Naive thymus-derived CD4-positive, alpha-beta T cell (primary cell): ENCODE measurements around the gene MVK. TPM values are rescaled to one million over a fixed set of nuclear protein-coding genes. Genes with fewer than 3 reads are reported as not detected.
A peak's percentile ranks its signal among the peaks of the same experiment; 100 is the strongest.

Experiments
- ATAC-seq: fragments of 150-1000 bp; cut with Tn5 transposase; 2 replicates; pipeline ENCODE4 v1.10.0; 2021; ENCODE audit warnings: mild to moderate bottlenecking, moderate library complexity
- CTCF ChIA-PET: fragments of 350-600 bp; sonication (Branson Sonifier 250); formaldehyde crosslinking; loops from one replicate; lab custom pipeline; 2021; ENCODE audit warnings: antibody characterized with exemption; lab: Charles Lee
- POLR2A ChIA-PET: fragments of 350-600 bp; sonication (Branson Sonifier 250); formaldehyde crosslinking; loops from one replicate; lab custom pipeline; 2021; ENCODE audit warnings: antibody characterized with exemption, inconsistent platforms; lab: Charles Lee
- DNase-seq, 9 donors: peaks; one replicate each; pipeline versions ENCODE4 v3.0.0 to v3.0.0-alpha.2; 2020 to 2022; ENCODE audit warnings: mixed read lengths in 1 of 9
- H3K27ac ChIP-seq: one replicate; pipeline ENCODE4 v1.7.0; 2013; ENCODE audit warnings: mild to moderate bottlenecking, low read depth, low read length, moderate library complexity
- H3K27me3 ChIP-seq, 2 donors: one replicate each; pipeline ENCODE4 v1.7.0; 2013; ENCODE audit warnings: low read length in 2 of 2, mild to moderate bottlenecking in 2 of 2, moderate library complexity in 2 of 2; ENCODE audit not compliant: control insufficient read depth in 2 of 2, insufficient read depth in 2 of 2
- H3K36me3 ChIP-seq, 3 experiments: 1 replicate in 2 of 3; 2 replicates in 1 of 3; pipeline ENCODE4 v1.7.0; 2013; ENCODE audit warnings: low read length in 3 of 3, mild to moderate bottlenecking in 3 of 3, moderate library complexity in 1 of 3; ENCODE audit not compliant: insufficient read depth in 3 of 3, control insufficient read depth in 2 of 3
- H3K4me1 ChIP-seq, 2 donors: one replicate each; pipeline ENCODE4 v1.7.0; 2013; ENCODE audit warnings: low read length in 2 of 2, mild to moderate bottlenecking in 2 of 2, moderate library complexity in 1 of 2; ENCODE audit not compliant: control insufficient read depth in 2 of 2, insufficient read depth in 2 of 2
- H3K4me3 ChIP-seq: 2 replicates; pipeline ENCODE4 v1.7.0; 2013; ENCODE audit warnings: mild to moderate bottlenecking, low read length
- H3K9me3 ChIP-seq, 3 experiments: 1 replicate in 2 of 3; 2 replicates in 1 of 3; pipeline ENCODE4 v1.7.0; 2013; ENCODE audit warnings: low read length in 3 of 3; ENCODE audit not compliant: control insufficient read depth in 2 of 3
- H3K27ac Mint-ChIP-seq, 9 donors: one replicate each; pipeline ENCODE4 v1.8.0; 2020 to 2022; ENCODE audit warnings: mixed read lengths in 9 of 9, mild to moderate bottlenecking in 8 of 9, moderate library complexity in 5 of 9, inconsistent platforms in 2 of 9
- H3K27me3 Mint-ChIP-seq, 5 donors: one replicate each; pipeline ENCODE4 v1.8.0; 2021 to 2022; ENCODE audit warnings: mixed read lengths in 5 of 5, mild to moderate bottlenecking in 1 of 5
- H3K36me3 Mint-ChIP-seq, 5 donors: one replicate each; pipeline ENCODE4 v1.8.0; 2020 to 2022; ENCODE audit warnings: mixed read lengths in 5 of 5, mild to moderate bottlenecking in 3 of 5, inconsistent platforms in 1 of 5
- H3K4me1 Mint-ChIP-seq, 7 donors: one replicate each; pipeline ENCODE4 v1.8.0; 2020 to 2022; ENCODE audit warnings: mixed read lengths in 7 of 7, mild to moderate bottlenecking in 3 of 7, inconsistent platforms in 1 of 7
- H3K4me3 Mint-ChIP-seq, 10 donors: one replicate each; pipeline ENCODE4 v1.8.0; 2020 to 2022; ENCODE audit warnings: mild to moderate bottlenecking in 10 of 10, mixed read lengths in 10 of 10, moderate library complexity in 6 of 10, inconsistent platforms in 2 of 10
- H3K9me3 Mint-ChIP-seq, 11 donors: one replicate each; pipeline ENCODE4 v1.8.0; 2020 to 2022; ENCODE audit warnings: mixed read lengths in 11 of 11, mild to moderate bottlenecking in 4 of 11, inconsistent platforms in 1 of 11, moderate library complexity in 1 of 11
- intact Hi-C, 2 donors: fragments of 100-400 bp; cut with micrococcal nuclease; formaldehyde crosslinking; loops; one replicate each; pipeline ENCODE4 v1.15.1; 2023
- polyA plus RNA-seq, 2 donors: library from polyadenylated mRNA; unstranded; fragments of 300-500 nt; fragmentation: Illumina TruSeq; gene quantifications; one replicate each; pipeline ENCODE4 v1.2.3, GENCODE V29; 2021
- total RNA-seq, 6 experiments: library from RNA in 5 of 6; stranded (reverse) in 5 of 6; gene quantifications; 1 replicate in 5 of 6; 2 replicates in 1 of 6; pipeline ENCODE4 v1.2.3 and lab custom pipeline; 2021 to 2026

The MVK gene
- total and polyA plus RNA-seq, 7 experiments from 2014 or later = 1.7 to 14.8 (median 11.7) TPM

- ChIA-PET CTCF (no interaction called here), POLR2A (no interaction called here)
- Mint-ChIP-seq H3K4me1 (peaks cover 3 to 21% (median 14%) of the 10 kb centered on the region in 7 donors), H3K36me3 (peaks cover 0 to 51% (median 9%) of the 10 kb centered on the region in 5 donors), H3K27me3 (no peaks in the 10 kb centered on the region), H3K4me3 (no peak overlapping the region), H3K27ac (no peak overlapping the region), H3K9me3 (peaks cover 0 to 1% (median 0%) of the 10 kb centered on the region in 11 donors)
- intact Hi-C loops = no loop called here
- Histone ChIP-seq H3K27me3 (no peaks in the 10 kb centered on the region), H3K9me3 (no peaks in the 10 kb centered on the region), H3K4me1 (peaks cover 6 to 8% of the 10 kb centered on the region in 2 donors), H3K27ac (no peak overlapping the region), H3K4me3 (no peak overlapping the region), H3K36me3 (peaks cover 0 to 56% (median 0%) of the 10 kb centered on the region in 3 experiments)
- DNase-seq (no peak), ATAC-seq (no peak)
Measured at GRCh38 chr12:109567967-109568366, 5.6 kb upstream of the MVK start.

GRCh38 chr12:109568486-109568885, 5.1 kb upstream of the MVK start:
- no peak overlapping the region for H3K27ac ChIP-seq
- Mint-ChIP-seq H3K4me3 (no peak overlapping the region), H3K27ac (no peak overlapping the region), H3K27me3 (no peaks in the 10 kb centered on the region), H3K4me1 (peaks cover 3 to 25% (median 18%) of the 10 kb centered on the region in 7 donors), H3K9me3 (peaks cover 0 to 3% (median 0%) of the 10 kb centered on the region in 11 donors), H3K36me3 (peaks cover 0 to 46% (median 9%) of the 10 kb centered on the region in 5 donors)
- H3K4me3 ChIP-seq = no peak overlapping the region
- DNase-seq (no peak), ATAC-seq (no peak)
- no peaks in the 10 kb centered on the region for H3K27me3 ChIP-seq
- POLR2A ChIA-PET = no interaction called here
- CTCF ChIA-PET = no interaction called here
- H3K9me3 ChIP-seq = no peaks in the 10 kb centered on the region
- H3K4me1 ChIP-seq = peaks cover 7 to 9% of the 10 kb centered on the region in 2 donors
- intact Hi-C loops = no loop called here
- H3K36me3 ChIP-seq = peaks cover 0 to 54% (median 0%) of the 10 kb centered on the region in 3 experiments

- Histone ChIP-seq H3K27me3 (no peaks in the 10 kb centered on the region), H3K36me3 (peaks cover 0 to 35% (median 0%) of the 10 kb centered on the region in 3 experiments), H3K4me3 (no peak overlapping the region), H3K27ac (peak overlapping the region; percentile 95), H3K4me1 (peaks cover 13 to 16% of the 10 kb centered on the region in 2 donors), H3K9me3 (no peaks in the 10 kb centered on the region)
- Mint-ChIP-seq H3K27ac (peak overlapping the region in 7 of 9 donors; percentile 29 to 98 (median 74)), H3K4me3 (peak overlapping the region in 5 of 10 donors; percentile 35 to 96 (median 90)), H3K9me3 (peaks cover 0 to 3% (median 0%) of the 10 kb centered on the region in 11 donors), H3K4me1 (peaks cover 9 to 39% (median 36%) of the 10 kb centered on the region in 7 donors), H3K36me3 (peaks cover 0 to 30% (median 10%) of the 10 kb centered on the region in 5 donors), H3K27me3 (no peaks in the 10 kb centered on the region)
- ATAC-seq (no peak), DNase-seq (no peak)
- CTCF ChIA-PET = interaction anchor here (0.7 kb wide), 1 partner anchor 1650 kb away, joined by 3 read pairs; no protein-coding TSS in a partner anchor
- intact Hi-C loops = loop anchor here (2.0 to 10.0 kb wide), 7 partner anchors 423 to 1811 kb away; partner anchors contain the start of genes FICD (in 2 of the 2), ANKRD13A (in 1 of the 2), ATP2A2 (in 1 of the 2) and GIT2 (in 1 of the 2)
- POLR2A ChIA-PET = interaction anchor here (0.6 kb wide), 1 partner anchor 108 kb away, joined by 3 read pairs; no protein-coding TSS in a partner anchor
Measured at GRCh38 chr12:109571773-109572505, 1.7 kb upstream of the MVK start.

- peaks cover 0 to 3% (median 0%) of the 10 kb centered on the region in 11 donors for H3K9me3 Mint-ChIP-seq
- CTCF ChIA-PET = interaction anchor here (0.7 kb wide), 1 partner anchor 1650 kb away, joined by 3 read pairs; no protein-coding TSS in a partner anchor
- Histone ChIP-seq H3K4me1 (peaks cover 13 to 16% of the 10 kb centered on the region in 2 donors), H3K9me3 (no peaks in the 10 kb centered on the region), H3K4me3 (peak overlapping the region; percentile 75), H3K27ac (peak overlapping the region; percentile 95), H3K27me3 (no peaks in the 10 kb centered on the region), H3K36me3 (peaks cover 0 to 35% (median 0%) of the 10 kb centered on the region in 3 experiments)
- H3K27me3 Mint-ChIP-seq = no peaks in the 10 kb centered on the region
- H3K27ac Mint-ChIP-seq = peak overlapping the region; percentile 87 to 100 (median 95)
- ATAC-seq (no peak), DNase-seq (no peak)
- POLR2A ChIA-PET = interaction anchor here (0.6 to 1.6 kb wide), 2 partner anchors 95 to 107 kb away, joined by 3 to 9 read pairs; partner anchors contain the start of genes KCTD10 and UBE3B
- peaks cover 9 to 39% (median 36%) of the 10 kb centered on the region in 7 donors for H3K4me1 Mint-ChIP-seq
- H3K36me3 Mint-ChIP-seq = peaks cover 0 to 31% (median 11%) of the 10 kb centered on the region in 5 donors
- peak overlapping the region; percentile 90 to 97 (median 94) for H3K4me3 Mint-ChIP-seq
- intact Hi-C loops = loop anchor here (2.0 to 10.0 kb wide), 7 partner anchors 422 to 1812 kb away; partner anchors contain the start of genes FICD (in 2 of the 2), ANKRD13A (in 1 of the 2), ATP2A2 (in 1 of the 2) and GIT2 (in 1 of the 2)
Measured at GRCh38 chr12:109572506-109572845, 1.1 kb upstream of the MVK start.

- peaks cover 9 to 39% (median 36%) of the 10 kb centered on the region in 7 donors for H3K4me1 Mint-ChIP-seq
- H3K27me3 ChIP-seq = no peaks in the 10 kb centered on the region
- peaks cover 0 to 3% (median 0%) of the 10 kb centered on the region in 11 donors for H3K9me3 Mint-ChIP-seq
Measured at GRCh38 chr12:109573914-109574244, 285 bp downstream of the MVK start.

GRCh38 chr12:109575683-109576082, 2.1 kb downstream of the MVK start:
- H3K4me1 ChIP-seq = peaks cover 13 to 16% of the 10 kb centered on the region in 2 donors
- Mint-ChIP-seq H3K27ac (no peak overlapping the region), H3K27me3 (no peaks in the 10 kb centered on the region), H3K9me3 (peaks cover 0 to 3% (median 0%) of the 10 kb centered on the region in 11 donors), H3K4me1 (peaks cover 7 to 38% (median 31%) of the 10 kb centered on the region in 7 donors), H3K36me3 (peaks cover 0 to 35% (median 10%) of the 10 kb centered on the region in 5 donors), H3K4me3 (peak overlapping the region in 1 of 10 donors; percentile 17)
- H3K27me3 ChIP-seq = no peaks in the 10 kb centered on the region
- no peaks in the 10 kb centered on the region for H3K9me3 ChIP-seq
- ChIA-PET POLR2A (no interaction called here), CTCF (no interaction called here)
- H3K36me3 ChIP-seq = peaks cover 0 to 45% (median 0%) of the 10 kb centered on the region in 3 experiments
- ATAC-seq = no peak
- no peak for DNase-seq
- no peak overlapping the region for H3K27ac ChIP-seq
- intact Hi-C loops = loop anchor here in 1 of 2 donors (10.0 kb wide), 2 partner anchors 419 to 1061 kb away; partner anchors contain the start of genes ANKRD13A, FICD and GIT2
- no peak overlapping the region for H3K4me3 ChIP-seq

More at GRCh38 chr12:109573914-109574244, 285 bp downstream of the MVK start:
- intact Hi-C loops = loop anchor here (1.0 to 10.0 kb wide), 14 partner anchors 97 to 1813 kb away; partner anchors contain the start of genes FAM222A (in 2 of the 2), FICD (in 2 of the 2), GLTP (in 2 of the 2) and KCTD10 (in 2 of the 2)
- Histone ChIP-seq H3K4me1 (peaks cover 13 to 16% of the 10 kb centered on the region in 2 donors), H3K36me3 (peaks cover 0 to 36% (median 0%) of the 10 kb centered on the region in 3 experiments), H3K27ac (peak overlapping the region; percentile 95), H3K9me3 (no peaks in the 10 kb centered on the region), H3K4me3 (peak overlapping the region; percentile 75)
- peak overlapping the region; percentile 90 to 97 (median 94) for H3K4me3 Mint-ChIP-seq
- DNase-seq (no peak), ATAC-seq (peak; percentile 3)
- peak overlapping the region; percentile 87 to 100 (median 95) for H3K27ac Mint-ChIP-seq
- ChIA-PET POLR2A (interaction anchor here (0.6 to 1.6 kb wide), 3 partner anchors 17 to 289 kb away, joined by 3 to 9 read pairs (median 4); partner anchors contain the start of genes KCTD10 and UBE3B), CTCF (interaction anchor here (0.6 to 2.0 kb wide), 2 partner anchors 24 to 419 kb away, joined by 5 to 7 read pairs; no protein-coding TSS in a partner anchor)
- H3K27me3 Mint-ChIP-seq = no peaks in the 10 kb centered on the region
- H3K36me3 Mint-ChIP-seq = peaks cover 0 to 34% (median 8%) of the 10 kb centered on the region in 5 donors
